Astrocyte (in vitro differentiated cells and primary cell): Measurements from ENCODE around the gene RFTN1. TPM values are rescaled to one million over a fixed set of nuclear protein-coding genes. Genes with fewer than 3 reads are reported as not detected.

Experiments
- DNase-seq: peaks from one replicate; pipeline ENCODE4 v3.0.0-alpha.2; 2010; ENCODE audit warnings: low read depth
- FAIRE-seq: peaks from 2 replicates; lab custom pipeline; 2011; peaks lifted over from hg19 to GRCh38; lab: Jason Lieb, UNC
- H2AFZ ChIP-seq: 2 replicates; pipeline ENCODE4 v1.6.0; 2012; ENCODE audit warnings: low read depth, low read length, inconsistent platforms
- H3K27ac ChIP-seq: 2 replicates; pipeline ENCODE4 v1.5.1; 2011; ENCODE audit warnings: low read depth, low read length, inconsistent platforms
- H3K27me3 ChIP-seq: 2 replicates; pipeline ENCODE4 v1.6.0; 2011; ENCODE audit warnings: low read length, inconsistent platforms; ENCODE audit not compliant: insufficient read depth
- H3K36me3 ChIP-seq: 2 replicates; pipeline ENCODE4 v1.5.1; 2011; ENCODE audit warnings: low read length, inconsistent platforms; ENCODE audit not compliant: insufficient read depth
- H3K4me1 ChIP-seq: 2 replicates; pipeline ENCODE4 v1.5.1; 2011; ENCODE audit warnings: low read length, inconsistent platforms; ENCODE audit not compliant: insufficient read depth
- H3K4me2 ChIP-seq: 2 replicates; pipeline ENCODE4 v1.6.0; 2012; ENCODE audit warnings: low read length, inconsistent platforms
- H3K4me3 ChIP-seq: 2 replicates; pipeline ENCODE4 v1.5.1; 2011; ENCODE audit warnings: low read depth, mild to moderate bottlenecking, low read length, inconsistent platforms; ENCODE audit not compliant: insufficient read depth
- H3K79me2 ChIP-seq: 2 replicates; pipeline ENCODE4 v1.6.0; 2012; ENCODE audit warnings: mild to moderate bottlenecking, low read length, inconsistent platforms; ENCODE audit not compliant: insufficient read depth
- H3K9ac ChIP-seq: 2 replicates; pipeline ENCODE4 v1.6.0; 2012; ENCODE audit warnings: mild to moderate bottlenecking, low read length, inconsistent platforms
- H3K9me3 ChIP-seq: 2 replicates; pipeline ENCODE4 v1.5.1; 2012; ENCODE audit warnings: low read depth, mild to moderate bottlenecking, low read length, inconsistent platforms; ENCODE audit not compliant: insufficient read depth
- H4K20me1 ChIP-seq: 2 replicates; pipeline ENCODE4 v1.6.0; 2012; ENCODE audit warnings: low read length, inconsistent platforms; ENCODE audit not compliant: insufficient read depth
- H3K27ac Mint-ChIP-seq: one replicate; pipeline ENCODE4 v1.8.0; 2021; ENCODE audit warnings: mild to moderate bottlenecking, mixed read lengths; ENCODE audit not compliant: unreplicated experiment
- H3K27me3 Mint-ChIP-seq: one replicate; pipeline ENCODE4 v1.8.0; 2021; ENCODE audit warnings: low read depth, mixed read lengths; ENCODE audit not compliant: unreplicated experiment
- H3K36me3 Mint-ChIP-seq: one replicate; pipeline ENCODE4 v1.8.0; 2021; ENCODE audit warnings: low read depth, mixed read lengths; ENCODE audit not compliant: unreplicated experiment
- H3K4me1 Mint-ChIP-seq: one replicate; pipeline ENCODE4 v1.8.0; 2021; ENCODE audit warnings: low read depth, mixed read lengths; ENCODE audit not compliant: unreplicated experiment
- H3K4me3 Mint-ChIP-seq: one replicate; pipeline ENCODE4 v1.8.0; 2021; ENCODE audit warnings: mild to moderate bottlenecking, moderate library complexity, mixed read lengths; ENCODE audit not compliant: unreplicated experiment
- H3K9me3 Mint-ChIP-seq: one replicate; pipeline ENCODE4 v1.8.0; 2021; ENCODE audit warnings: mild to moderate bottlenecking, mixed read lengths; ENCODE audit not compliant: unreplicated experiment
- EZH2 ChIP-seq: IDR thresholded peaks from 2 replicates; pipeline ENCODE4 v1.6.1; 2012; ENCODE audit warnings: mild to moderate bottlenecking, low read length, inconsistent platforms; ENCODE audit not compliant: insufficient read depth
- total RNA-seq: library from RNA; stranded (reverse); gene quantifications from 2 replicates; pipeline ENCODE4 v1.2.1, GENCODE V29; 2021
- TF ChIP-seq, protein P1 (sequence below): IDR thresholded peaks from 2 replicates; pipeline ENCODE4 v1.5.1; 2011; ENCODE audit warnings: low read depth, mild to moderate bottlenecking, inconsistent platforms, low read length, moderate library complexity; ENCODE audit not compliant: insufficient read depth

RFTN1 gene
- total RNA-seq, 1 donor from 2014 or later = 49.5 TPM

DNA sequence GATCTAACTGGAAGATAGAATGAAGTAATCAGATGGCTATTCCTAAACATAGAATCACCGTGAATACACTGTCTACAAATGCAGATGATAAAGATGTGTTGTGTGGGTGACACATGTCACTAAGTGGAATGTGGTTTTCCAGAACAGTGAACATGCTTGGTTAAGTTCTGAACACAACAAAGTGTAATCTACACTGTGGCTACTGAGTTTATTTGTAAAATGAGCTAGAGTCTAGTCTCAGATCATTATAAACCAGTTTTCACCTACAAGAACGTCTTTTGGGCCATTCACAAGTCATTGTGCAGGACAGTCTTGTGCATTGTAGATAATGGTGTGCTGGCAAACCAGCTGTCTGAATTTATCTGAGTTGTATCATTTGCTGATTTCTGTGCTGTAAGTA, 213.2 kb downstream of the RFTN1 start:
- Histone ChIP-seq H3K4me3 (no peak overlapping the region), H3K4me2 (no peak overlapping the region), H2AFZ (no peak overlapping the region), H3K9ac (no peak overlapping the region), H3K36me3 (no peaks in the 10 kb centered on the region), H3K27me3 (no peaks in the 10 kb centered on the region), H4K20me1 (no peaks in the 10 kb centered on the region), H3K4me1 (no peaks in the 10 kb centered on the region), H3K27ac (no peak overlapping the region), H3K79me2 (no peaks in the 10 kb centered on the region), H3K9me3 (no peaks in the 10 kb centered on the region)
- Mint-ChIP-seq H3K27me3 (no peaks in the 10 kb centered on the region), H3K27ac (no peak overlapping the region), H3K9me3 (no peaks in the 10 kb centered on the region), H3K4me3 (no peak overlapping the region), H3K36me3 (peaks cover 22% of the 10 kb centered on the region), H3K4me1 (peaks cover 33% of the 10 kb centered on the region)
- FAIRE-seq = peak; percentile 13
- peak; percentile 70 for DNase-seq
- no peak for TF ChIP-seq EZH2
- TF ChIP-seq, protein P1, sequence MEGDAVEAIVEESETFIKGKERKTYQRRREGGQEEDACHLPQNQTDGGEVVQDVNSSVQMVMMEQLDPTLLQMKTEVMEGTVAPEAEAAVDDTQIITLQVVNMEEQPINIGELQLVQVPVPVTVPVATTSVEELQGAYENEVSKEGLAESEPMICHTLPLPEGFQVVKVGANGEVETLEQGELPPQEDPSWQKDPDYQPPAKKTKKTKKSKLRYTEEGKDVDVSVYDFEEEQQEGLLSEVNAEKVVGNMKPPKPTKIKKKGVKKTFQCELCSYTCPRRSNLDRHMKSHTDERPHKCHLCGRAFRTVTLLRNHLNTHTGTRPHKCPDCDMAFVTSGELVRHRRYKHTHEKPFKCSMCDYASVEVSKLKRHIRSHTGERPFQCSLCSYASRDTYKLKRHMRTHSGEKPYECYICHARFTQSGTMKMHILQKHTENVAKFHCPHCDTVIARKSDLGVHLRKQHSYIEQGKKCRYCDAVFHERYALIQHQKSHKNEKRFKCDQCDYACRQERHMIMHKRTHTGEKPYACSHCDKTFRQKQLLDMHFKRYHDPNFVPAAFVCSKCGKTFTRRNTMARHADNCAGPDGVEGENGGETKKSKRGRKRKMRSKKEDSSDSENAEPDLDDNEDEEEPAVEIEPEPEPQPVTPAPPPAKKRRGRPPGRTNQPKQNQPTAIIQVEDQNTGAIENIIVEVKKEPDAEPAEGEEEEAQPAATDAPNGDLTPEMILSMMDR = no peak

DNA sequence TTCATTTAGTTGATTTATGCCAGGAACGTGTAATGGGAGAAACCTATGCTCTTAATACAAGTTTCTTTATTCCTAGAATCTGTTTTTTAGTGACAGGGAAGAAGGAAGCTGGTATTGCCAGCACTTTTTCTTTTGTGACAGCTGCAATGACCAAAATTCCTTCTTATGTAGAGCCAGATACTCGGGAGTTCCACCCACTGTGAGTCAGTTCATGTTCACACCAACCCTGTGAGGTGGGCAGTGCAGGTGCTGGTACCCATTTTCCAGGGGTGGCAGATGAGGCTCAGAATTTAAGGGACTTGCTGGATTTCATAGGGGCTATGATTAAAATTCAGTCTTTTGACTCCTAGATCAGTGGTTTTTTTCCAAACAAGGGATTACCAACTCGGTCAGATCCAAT, 213.8 kb downstream of the RFTN1 start:
- FAIRE-seq (no peak), DNase-seq (no peak)
- peaks cover 20% of the 10 kb centered on the region for H3K36me3 Mint-ChIP-seq
- no peaks in the 10 kb centered on the region for H3K9me3 ChIP-seq
- TF ChIP-seq, protein P1 = no peak
- TF ChIP-seq EZH2 = no peak
- no peaks in the 10 kb centered on the region for H3K4me1 ChIP-seq
- H4K20me1 ChIP-seq = no peaks in the 10 kb centered on the region
- H3K79me2 ChIP-seq = no peaks in the 10 kb centered on the region
- no peak overlapping the region for H2AFZ ChIP-seq
- H3K4me1 Mint-ChIP-seq = peaks cover 30% of the 10 kb centered on the region
- no peaks in the 10 kb centered on the region for H3K27me3 ChIP-seq
- no peak overlapping the region for H3K4me2 ChIP-seq
- no peak overlapping the region for H3K27ac ChIP-seq
- H3K9me3 Mint-ChIP-seq = no peaks in the 10 kb centered on the region
- no peak overlapping the region for H3K9ac ChIP-seq
- H3K27me3 Mint-ChIP-seq = no peaks in the 10 kb centered on the region
- H3K27ac Mint-ChIP-seq = peak overlapping the region; percentile 37
- H3K4me3 Mint-ChIP-seq = no peak overlapping the region
- H3K36me3 ChIP-seq = no peaks in the 10 kb centered on the region
- H3K4me3 ChIP-seq = no peak overlapping the region

DNA sequence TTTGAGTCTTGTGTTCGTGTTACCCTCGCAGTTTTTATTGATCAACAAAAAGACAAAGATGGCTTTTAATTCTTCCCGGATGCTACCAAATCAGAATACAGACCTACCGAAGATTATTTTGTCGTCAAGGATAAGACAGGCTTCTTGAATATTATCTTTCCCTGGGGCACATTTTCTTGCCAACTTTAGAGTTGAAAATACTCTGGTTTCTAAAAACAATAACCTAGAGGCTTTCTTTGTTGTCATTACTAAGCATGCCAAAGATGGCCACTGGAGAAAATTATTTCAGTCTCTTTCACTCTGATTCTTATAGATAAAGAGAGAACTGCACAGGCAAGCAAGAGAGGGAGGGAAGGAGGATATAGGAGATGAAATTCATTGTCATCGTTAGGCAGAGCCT, 214.6 kb downstream of the RFTN1 start:
- peaks cover under 1% of the 10 kb centered on the region for H3K9me3 Mint-ChIP-seq
- FAIRE-seq = no peak
- no peaks in the 10 kb centered on the region for H3K36me3 ChIP-seq

More for the DNA sequence above, 214.6 kb downstream of the RFTN1 start:
- Histone ChIP-seq H3K27me3 (no peaks in the 10 kb centered on the region), H3K4me1 (no peaks in the 10 kb centered on the region), H3K9ac (no peak overlapping the region), H2AFZ (no peak overlapping the region), H3K9me3 (no peaks in the 10 kb centered on the region), H4K20me1 (no peaks in the 10 kb centered on the region), H3K79me2 (no peaks in the 10 kb centered on the region), H3K4me2 (no peak overlapping the region), H3K4me3 (no peak overlapping the region), H3K27ac (no peak overlapping the region)
- no peak overlapping the region for H3K27ac Mint-ChIP-seq
- no peak for DNase-seq
- peaks cover 14% of the 10 kb centered on the region for H3K36me3 Mint-ChIP-seq
- no peak for TF ChIP-seq EZH2
- TF ChIP-seq, protein P1 = no peak
- no peak overlapping the region for H3K4me3 Mint-ChIP-seq
- peaks cover 25% of the 10 kb centered on the region for H3K4me1 Mint-ChIP-seq
- H3K27me3 Mint-ChIP-seq = no peaks in the 10 kb centered on the region
